CD4-positive, alpha-beta T cell treated with Interleukin-17A for 4 hours (primary cell): ENCODE data around the gene LRRC25.
"Not testable (repeated sequence)": the region's sequence is repeated elsewhere in the genome, so short reads cannot be mapped to it uniquely, and the experiment has no call there.

Source experiments
- DNase-seq: peaks from one replicate; pipeline ENCODE4 v3.0.0-alpha.2; 2020; ENCODE audit warnings: mixed read lengths

Gene LRRC25

DNA sequence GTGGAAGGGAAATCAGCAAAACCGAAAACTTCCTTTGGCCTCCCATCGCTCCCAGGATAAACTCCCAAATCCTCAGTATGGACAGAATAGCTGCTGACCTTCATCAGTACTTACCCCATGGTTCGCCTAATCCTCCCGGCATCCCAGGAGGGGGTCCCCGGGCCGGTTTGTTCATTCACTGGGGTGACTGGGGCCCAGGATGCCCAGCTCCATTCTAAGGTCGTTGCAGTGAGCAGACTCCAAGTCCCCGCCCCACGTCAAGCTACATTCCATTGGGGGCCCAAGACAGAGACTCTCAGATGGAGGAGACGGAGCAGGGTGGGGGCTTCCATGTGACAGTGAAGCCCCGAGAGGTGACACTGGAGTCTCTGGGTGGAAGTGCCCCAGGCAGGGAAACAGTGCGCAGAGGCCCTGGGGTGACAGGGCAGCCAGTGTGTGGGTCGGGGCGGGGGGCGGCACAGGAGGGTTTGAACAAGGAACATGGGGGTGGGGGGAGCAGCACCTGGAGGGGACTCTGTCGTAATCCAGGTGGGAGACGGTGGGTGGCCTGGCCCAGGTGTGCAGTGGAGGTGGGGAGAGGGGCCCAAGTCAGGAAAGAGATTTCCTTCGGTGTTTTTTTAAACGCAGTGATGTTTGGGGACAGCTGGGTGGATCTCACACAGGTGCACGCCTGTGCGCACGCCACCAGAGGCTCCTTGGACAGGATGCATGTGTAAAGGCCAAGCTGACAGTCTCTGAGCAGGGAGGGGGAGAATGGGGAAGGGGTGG lies 26.9 kb upstream of the LRRC25 start:
- no peak for DNase-seq

- DNase-seq = no peak
Measured at GRCh38 chr19:18423258-18424020, 26.0 kb upstream of the LRRC25 start.

DNA sequence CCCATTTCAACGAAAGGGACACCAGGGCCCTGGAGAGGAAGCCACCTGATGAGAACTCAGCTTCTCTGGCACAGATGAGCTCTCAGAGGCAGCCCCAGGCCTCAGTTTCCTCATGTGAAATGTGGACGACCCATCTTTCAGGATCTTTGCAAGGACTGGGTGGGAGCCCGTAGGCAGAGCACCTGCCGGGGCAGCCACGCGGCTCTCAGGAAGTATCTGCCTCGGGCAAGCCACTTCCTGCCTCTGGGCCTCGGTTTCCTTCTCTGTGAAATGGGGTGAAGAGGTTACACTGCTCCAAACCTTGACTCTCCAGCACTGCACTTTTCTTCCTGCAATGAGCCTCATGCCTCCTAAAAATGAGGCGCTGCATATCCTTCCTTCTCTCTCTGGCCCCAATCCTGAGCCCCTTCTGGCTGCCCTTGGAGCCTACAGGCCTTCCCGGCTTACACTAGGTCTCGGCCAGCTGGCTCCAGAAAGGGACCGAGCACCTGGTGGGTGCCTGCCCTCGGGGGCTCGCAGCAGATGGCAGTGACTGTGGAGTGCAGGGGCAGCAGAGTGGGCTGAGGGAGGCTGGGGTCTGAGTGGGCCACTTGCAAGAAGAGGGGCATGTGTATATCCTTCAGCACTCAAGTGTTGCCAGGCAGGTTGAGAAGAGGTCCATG lies 25.2 kb upstream of the LRRC25 start:
- DNase-seq = peak; percentile 60

GRCh38 chr19:18421371-18421959 lies 24.0 kb upstream of the LRRC25 start:
- no peak for DNase-seq

DNA sequence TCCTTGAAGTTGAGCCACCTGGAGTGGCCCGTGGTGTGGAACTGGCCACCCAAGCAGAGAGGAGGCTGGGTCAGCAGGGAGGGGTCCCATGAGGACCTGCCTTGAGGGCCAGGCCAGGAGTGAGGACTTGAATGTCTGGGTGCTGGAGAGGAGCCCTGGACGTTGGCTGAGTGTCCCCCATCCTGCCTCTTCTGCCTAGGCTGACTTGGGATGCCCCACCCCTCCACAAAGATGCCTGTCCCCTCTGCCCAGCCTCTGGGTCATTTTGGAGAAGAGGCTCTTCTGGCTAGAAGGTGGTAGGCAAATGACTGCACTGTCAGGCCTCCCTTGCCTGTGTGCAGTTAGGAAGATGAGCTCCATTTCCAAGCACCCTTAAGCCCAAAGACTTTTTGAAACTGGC lies 23.5 kb upstream of the LRRC25 start:
- DNase-seq = no peak

DNA sequence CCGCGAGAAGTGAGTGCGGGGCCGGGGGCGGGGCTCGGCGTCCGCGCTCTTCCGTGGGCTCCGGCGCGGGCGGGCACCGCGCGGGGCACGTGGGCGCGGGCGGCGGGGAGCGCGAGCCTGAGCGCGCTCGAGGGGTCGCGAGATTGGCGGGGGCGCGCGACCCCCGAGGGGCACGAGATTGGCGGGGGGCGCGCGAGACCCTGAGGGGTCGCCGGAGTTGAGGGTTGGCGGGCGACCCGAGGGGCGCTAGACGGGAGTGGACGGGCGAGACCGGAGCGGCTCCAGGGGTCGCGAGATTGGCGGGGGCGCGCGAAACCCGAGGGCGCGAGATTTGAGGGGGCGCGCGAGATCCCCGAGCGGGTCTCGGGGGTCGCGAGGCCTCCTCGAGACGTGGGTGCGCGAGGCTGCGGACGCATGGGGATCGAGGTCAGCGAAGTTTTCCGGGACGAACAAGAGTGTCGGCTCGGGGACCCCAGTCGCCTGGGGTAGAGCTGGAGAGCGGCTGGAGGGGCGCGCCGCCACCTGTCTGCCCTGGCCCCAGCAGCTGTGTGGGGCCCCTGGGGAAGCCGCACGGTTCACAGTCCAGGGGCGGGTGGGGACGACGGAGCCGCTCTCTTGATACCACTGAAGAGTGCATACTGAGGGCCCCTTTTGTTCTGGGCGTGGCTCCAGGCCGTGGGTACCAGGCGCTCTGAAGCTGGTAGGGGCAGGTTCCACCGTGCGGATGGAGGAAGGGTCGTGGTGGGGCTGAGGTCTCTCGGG lies 22.5 kb upstream of the LRRC25 start:
- peak; percentile 60 for DNase-seq

DNA sequence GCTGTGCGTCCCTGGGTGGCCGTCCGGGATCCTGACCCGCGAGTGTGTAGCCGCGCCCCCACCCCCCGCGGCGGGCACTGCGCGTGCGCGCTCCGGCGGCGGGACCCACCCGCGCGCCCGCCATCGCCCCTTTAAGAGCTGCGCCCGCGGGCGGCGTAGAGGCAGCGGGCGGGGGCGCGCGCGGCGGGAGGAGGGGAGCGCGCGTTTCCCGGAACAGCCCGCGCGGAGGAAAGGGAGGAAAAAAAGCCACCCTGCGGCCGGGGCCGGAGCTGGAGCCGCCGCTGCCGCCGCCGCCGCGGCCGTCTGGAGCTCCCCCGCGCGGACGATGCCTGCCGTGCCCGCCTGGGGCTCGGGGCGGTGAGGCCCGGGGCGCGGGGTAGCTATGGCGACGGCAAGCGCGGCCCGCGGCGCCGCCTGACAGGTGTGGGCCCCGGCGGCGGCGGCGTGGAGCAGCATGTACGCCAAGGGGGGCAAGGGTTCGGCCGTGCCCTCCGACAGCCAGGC lies 21.8 kb upstream of the LRRC25 start, which contains the start of gene SSBP4:
Gene SSBP4 (plus strand): TSS at position 204 of the 504 bp plus-strand sequence. CDS start 251 bp downstream, at position 455.
- DNase-seq = peak; percentile 77

GRCh38 chr19:18418483-18419194 lies 21.2 kb upstream of the LRRC25 start:
- no peak for DNase-seq

DNA sequence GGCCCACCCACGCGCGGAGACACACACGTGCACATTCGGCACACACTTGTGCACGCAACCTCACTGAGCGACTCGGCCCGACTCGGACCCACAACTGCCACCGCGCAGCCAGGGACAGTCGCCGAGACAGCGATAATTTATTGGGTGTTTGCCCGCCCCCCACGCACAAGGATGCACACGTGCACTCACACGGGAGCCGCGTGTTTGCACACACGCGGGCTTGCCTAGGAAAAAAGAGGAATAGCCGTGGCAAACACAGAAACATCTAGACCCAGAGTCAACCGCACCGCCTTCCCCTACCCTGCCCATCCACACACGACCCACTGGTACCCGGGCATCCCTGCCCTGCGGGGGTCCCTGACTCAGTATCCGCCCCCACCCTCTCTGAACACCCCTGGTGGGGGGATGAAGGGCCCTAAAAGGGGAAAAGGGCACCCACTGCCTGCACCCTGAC lies 20.6 kb upstream of the LRRC25 start:
- DNase-seq = no peak

- DNase-seq = no peak
Measured at GRCh38 chr19:18417250-18418028, 20.0 kb upstream of the LRRC25 start.

- DNase-seq = peak; percentile 60
Measured at GRCh38 chr19:18416778-18417249, 19.4 kb upstream of the LRRC25 start.

DNA sequence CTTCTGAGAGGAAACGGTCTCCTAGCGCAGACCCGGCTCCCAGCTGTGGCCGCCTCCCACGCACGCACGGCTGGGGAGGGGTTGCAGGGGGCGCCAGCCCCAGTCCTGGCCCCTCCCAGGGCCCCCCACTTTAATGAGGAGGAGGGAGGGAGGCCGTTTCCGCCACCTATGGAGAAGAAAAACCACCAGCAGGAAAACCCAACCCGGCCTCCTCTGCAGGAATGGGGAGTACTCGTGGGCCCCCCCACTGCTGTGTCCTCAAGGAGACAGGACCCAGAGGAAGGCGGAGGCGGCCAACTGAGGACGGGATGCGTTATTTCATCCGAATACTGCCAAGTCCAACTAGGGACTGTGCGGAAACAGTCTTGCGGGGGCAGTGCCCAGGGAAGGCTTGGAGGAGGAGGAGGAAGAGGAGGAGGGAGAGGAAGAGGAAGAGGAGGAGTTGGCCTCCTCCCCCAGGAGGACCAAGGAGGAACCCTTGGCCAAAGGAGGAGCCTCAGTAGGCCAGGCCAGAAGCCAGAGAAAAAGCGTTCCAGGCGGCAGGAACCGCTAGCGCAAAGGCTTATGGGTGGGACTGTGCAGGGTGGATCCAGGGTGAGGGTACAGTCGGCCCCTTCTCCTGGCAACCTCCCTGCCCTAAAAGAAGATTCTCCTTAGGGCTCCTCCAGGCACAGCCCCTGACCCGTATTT lies 17.9 kb upstream of the LRRC25 start:
- DNase-seq = no peak

DNA sequence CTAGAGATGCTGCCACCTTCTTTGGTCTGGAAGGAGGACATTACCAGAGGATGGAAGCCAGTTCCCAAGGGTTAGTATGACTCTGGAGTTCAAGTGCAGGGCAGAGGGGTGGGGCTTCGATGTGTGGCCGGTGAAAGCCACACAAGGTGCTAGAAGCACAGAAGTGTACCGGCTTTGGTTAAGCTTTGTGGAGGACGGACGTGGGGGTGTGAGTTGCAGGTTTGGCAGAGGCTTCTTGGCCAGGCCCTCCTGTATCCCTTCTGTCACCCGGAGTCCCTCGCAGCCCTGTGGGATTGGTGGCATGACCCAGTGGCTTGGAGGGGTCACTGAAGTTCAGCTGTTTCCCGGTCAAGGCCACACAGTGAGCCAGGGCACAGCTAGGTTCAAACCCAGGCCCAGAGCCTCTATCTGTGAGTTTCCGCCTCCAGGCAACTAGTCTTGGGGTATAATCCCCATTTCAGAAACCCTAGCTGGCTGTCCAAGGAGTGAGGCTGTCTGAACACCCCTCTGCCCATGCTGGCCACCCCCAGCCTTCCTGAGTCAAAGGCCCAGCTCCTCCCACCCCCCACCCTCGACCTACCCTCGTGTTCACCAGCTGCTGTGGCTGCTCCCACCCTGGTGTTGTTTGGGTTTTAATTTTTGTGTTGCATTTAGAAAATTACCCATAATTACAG lies 17.2 kb upstream of the LRRC25 start:
- no peak for DNase-seq

DNA sequence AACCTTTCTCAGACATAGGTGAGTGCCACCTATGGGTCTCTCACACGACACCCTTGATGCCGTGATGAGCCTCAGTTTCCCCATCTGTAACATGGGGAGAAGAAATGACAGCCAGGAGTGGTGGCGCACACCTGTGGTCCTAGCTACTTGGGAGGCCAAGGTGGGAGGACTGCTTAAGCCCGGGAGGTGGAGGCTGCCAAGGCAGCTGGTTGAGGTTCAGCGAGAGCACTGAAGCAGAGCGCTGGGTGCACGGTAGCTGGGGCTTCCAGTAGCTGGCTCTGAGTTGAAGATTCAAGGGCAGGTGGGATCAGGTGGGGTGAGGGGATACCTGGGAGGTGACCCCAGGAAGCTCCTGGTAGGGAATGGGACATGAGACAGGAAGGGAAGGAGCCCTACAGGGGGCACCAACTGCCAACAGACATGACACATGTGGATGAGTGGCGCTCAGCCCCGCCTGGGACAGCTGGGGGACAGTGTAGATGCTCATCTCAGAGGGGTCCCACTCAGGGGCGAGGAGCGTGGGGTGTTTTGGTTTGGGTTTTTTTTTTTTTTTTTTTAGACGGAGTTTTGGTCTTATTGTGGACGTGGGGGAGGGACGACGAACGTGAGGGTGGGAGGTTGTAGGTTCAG lies 15.3 kb upstream of the LRRC25 start:
- DNase-seq = no peak

DNA sequence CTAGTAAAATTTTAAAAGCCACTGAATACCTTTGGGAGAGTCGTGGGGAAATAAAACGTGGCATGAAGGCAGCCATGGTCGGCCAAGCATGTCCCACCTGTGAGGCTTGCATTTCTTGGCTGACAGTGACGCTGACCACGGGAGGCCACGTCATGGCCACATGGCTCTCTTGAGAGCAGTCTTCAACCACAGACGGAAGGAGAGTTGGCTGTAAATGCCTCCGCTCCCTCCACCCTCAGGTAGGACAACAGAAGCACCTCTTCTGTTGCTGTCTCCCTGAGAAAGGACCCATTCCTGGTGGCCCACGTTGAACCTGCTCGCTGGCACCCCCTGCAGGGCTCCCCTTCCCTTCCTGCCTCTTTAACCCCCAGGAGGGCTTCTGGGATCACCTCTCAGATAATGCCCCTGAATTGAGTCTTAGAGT lies 10.6 kb upstream of the LRRC25 start:
- peak; percentile 48 for DNase-seq

- DNase-seq = no peak
Measured at GRCh38 chr19:18406749-18407148, 9.3 kb upstream of the LRRC25 start.

DNA sequence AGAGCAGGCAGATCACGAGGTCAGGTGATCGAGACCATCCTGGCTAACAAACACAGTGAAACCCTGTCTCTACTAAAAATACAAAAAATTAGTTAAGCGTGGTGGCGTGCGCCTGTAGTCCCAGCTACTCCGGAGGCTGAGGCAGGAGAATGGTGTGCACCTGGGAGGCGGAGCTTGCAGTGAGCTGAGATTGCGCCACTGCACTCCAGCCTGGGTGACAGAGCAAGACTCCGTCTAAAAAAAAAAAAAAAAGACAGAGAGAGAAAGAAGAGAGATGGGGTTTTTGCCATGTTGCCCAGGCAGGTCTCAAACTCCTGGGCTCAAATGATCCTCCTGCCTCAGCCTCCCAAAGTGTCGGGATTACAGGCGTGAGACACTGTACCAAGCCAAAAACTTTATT lies 8.3 kb upstream of the LRRC25 start:
- not testable (repeated sequence) for DNase-seq

- DNase-seq = not testable (repeated sequence)
Measured at GRCh38 chr19:18402455-18403248, 5.2 kb upstream of the LRRC25 start.
